Bronchial epithelial cell (primary cell): ENCODE results near the gene SHC4. TPM values are rescaled to one million over a fixed set of nuclear protein-coding genes. Genes with fewer than 3 reads are reported as not detected.

Experiments used
- DNase-seq: peaks from one replicate; pipeline ENCODE4 v3.0.0-alpha.2; 2010; ENCODE audit warnings: low read depth
- FAIRE-seq: peaks from 2 replicates; lab custom pipeline; 2011; peaks lifted over from hg19 to GRCh38; lab: Jason Lieb, UNC
- H3K27me3 ChIP-seq: 2 replicates; pipeline ENCODE4 v1.5.1; 2011; ENCODE audit warnings: low read length; ENCODE audit not compliant: control insufficient read depth, insufficient read depth
- H3K36me3 ChIP-seq: 2 replicates; pipeline ENCODE4 v1.5.1; 2011; ENCODE audit warnings: low read length; ENCODE audit not compliant: control insufficient read depth, insufficient read depth
- H3K4me3 ChIP-seq: 2 replicates; pipeline ENCODE4 v1.5.1; 2011; ENCODE audit warnings: mild to moderate bottlenecking, low read depth, low read length, control low read depth
- total RNA-seq: library from RNA; depleted of rRNA; stranded (reverse); fragments of >200 nt; gene quantifications from 2 replicates; pipeline ENCODE4 v1.2.1, GENCODE V29; 2014
- TF ChIP-seq, protein P1 (sequence below): IDR thresholded peaks from 2 replicates; pipeline ENCODE4 v1.5.1; 2011; ENCODE audit warnings: mild to moderate bottlenecking, moderate library complexity, low read length, control low read depth, inconsistent platforms; ENCODE audit not compliant: insufficient read depth, severe bottlenecking

SHC4 gene
- total RNA-seq, 1 donor from 2014 or later, result under 0.01 TPM

- no peaks in the 10 kb centered on the region for H3K36me3 ChIP-seq
- H3K4me3 ChIP-seq, result no peak overlapping the region
- no peaks in the 10 kb centered on the region for H3K27me3 ChIP-seq
- peak; percentile 86 for DNase-seq
- FAIRE-seq, result no peak
- TF ChIP-seq, protein P1, sequence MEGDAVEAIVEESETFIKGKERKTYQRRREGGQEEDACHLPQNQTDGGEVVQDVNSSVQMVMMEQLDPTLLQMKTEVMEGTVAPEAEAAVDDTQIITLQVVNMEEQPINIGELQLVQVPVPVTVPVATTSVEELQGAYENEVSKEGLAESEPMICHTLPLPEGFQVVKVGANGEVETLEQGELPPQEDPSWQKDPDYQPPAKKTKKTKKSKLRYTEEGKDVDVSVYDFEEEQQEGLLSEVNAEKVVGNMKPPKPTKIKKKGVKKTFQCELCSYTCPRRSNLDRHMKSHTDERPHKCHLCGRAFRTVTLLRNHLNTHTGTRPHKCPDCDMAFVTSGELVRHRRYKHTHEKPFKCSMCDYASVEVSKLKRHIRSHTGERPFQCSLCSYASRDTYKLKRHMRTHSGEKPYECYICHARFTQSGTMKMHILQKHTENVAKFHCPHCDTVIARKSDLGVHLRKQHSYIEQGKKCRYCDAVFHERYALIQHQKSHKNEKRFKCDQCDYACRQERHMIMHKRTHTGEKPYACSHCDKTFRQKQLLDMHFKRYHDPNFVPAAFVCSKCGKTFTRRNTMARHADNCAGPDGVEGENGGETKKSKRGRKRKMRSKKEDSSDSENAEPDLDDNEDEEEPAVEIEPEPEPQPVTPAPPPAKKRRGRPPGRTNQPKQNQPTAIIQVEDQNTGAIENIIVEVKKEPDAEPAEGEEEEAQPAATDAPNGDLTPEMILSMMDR, result no peak
Observed at GRCh38 chr15:48940508-48940907, 23.2 kb downstream of the SHC4 start.

- Histone ChIP-seq H3K36me3 (no peaks in the 10 kb centered on the region), H3K27me3 (no peaks in the 10 kb centered on the region), H3K4me3 (no peak overlapping the region)
- FAIRE-seq, result no peak
- peak; percentile 90 for DNase-seq
- TF ChIP-seq, protein P1, result no peak
Observed at GRCh38 chr15:48939648-48940047, 24.1 kb downstream of the SHC4 start.

DNA sequence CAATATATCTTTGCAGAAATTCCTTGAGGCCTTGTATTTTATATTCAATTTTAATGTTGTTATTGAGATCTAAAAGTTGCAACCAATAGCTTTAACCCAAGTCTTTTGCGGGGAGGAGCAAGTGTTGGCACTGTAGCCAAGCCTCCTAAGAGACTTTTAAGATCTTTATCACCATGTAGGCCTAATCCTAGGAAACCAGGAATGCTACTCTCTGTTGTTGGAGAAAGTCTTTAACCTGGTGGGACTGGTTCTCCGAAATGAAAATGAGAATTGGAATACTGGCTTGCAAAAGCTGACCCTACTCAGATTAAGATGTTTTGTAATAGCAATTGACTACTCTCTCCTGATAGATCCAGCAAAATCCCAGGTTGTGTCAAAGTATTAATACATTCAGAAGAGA, 25.8 kb downstream of the SHC4 start:
- H3K27me3 ChIP-seq, result no peaks in the 10 kb centered on the region
- no peak for FAIRE-seq
- DNase-seq, result no peak
- H3K4me3 ChIP-seq, result no peak overlapping the region
- H3K36me3 ChIP-seq, result no peaks in the 10 kb centered on the region
- TF ChIP-seq, protein P1, result no peak

- Histone ChIP-seq H3K36me3 (no peaks in the 10 kb centered on the region), H3K27me3 (no peaks in the 10 kb centered on the region), H3K4me3 (no peak overlapping the region)
- DNase-seq (no peak), FAIRE-seq (no peak)
- TF ChIP-seq, protein P1, result no peak
Observed at GRCh38 chr15:48936666-48937065, 27.1 kb downstream of the SHC4 start.

DNA sequence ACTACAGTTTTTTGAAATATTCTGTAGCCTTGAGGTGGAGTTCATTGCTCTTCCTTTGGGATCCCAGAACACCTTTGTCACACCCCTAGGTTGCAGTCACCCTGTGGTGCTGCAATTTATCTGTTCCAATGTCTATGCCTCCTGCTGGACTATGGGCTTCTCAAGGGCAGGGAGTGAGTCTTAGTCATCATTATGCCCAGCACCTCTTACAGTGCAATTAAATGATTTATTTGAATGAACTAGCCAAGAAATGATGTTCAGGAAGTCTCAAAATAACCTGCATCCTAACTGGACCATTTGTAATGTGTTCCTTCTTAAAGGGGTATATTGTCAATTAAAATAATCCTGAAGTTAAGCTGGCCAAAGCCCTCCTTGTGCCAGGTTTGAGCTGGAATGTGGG, 28.5 kb downstream of the SHC4 start:
- H3K4me3 ChIP-seq, result no peak overlapping the region
- FAIRE-seq, result no peak
- H3K36me3 ChIP-seq, result no peaks in the 10 kb centered on the region
- no peak for DNase-seq
- TF ChIP-seq, protein P1, result no peak
- H3K27me3 ChIP-seq, result no peaks in the 10 kb centered on the region

DNA sequence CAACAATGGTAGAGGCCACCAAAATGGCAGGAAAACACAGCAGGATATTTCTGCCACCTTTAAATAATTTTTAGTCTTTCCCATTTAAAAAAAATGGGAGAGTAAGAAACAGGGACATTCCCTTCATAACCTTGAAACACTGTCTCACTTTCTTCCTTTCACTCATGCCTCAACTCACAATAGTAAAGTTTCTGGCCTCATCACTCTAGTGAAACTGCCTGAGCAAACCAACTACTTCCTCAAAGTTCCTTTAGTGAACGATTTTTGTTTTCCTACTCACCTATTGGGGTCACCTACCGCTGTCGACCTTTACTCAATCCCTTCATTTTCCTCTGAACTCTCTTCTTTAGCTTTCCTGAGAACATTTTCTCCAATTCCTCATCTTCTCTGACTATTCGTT, 33.0 kb downstream of the SHC4 start:
- DNase-seq (no peak), FAIRE-seq (no peak)
- Histone ChIP-seq H3K27me3 (no peaks in the 10 kb centered on the region), H3K36me3 (no peaks in the 10 kb centered on the region), H3K4me3 (no peak overlapping the region)
- TF ChIP-seq, protein P1, result no peak
